Skeletal muscle tissue (tissue), 4 donors: ENCODE data around the gene DRAXIN. TPM values are rescaled to one million over a fixed set of nuclear protein-coding genes. Genes with fewer than 3 reads are reported as not detected.

Experiments used
- H3K27ac ChIP-seq: one replicate; pipeline ENCODE4 v1.7.0; 2013; ENCODE audit warnings: mild to moderate bottlenecking, low read depth, low read length, inconsistent platforms
- H3K27me3 ChIP-seq, 3 donors: one replicate each; pipeline ENCODE4 v1.7.0; 2013; ENCODE audit warnings: low read length in 3 of 3; ENCODE audit not compliant: control insufficient read depth in 3 of 3, insufficient read depth in 3 of 3
- H3K36me3 ChIP-seq, 3 donors: one replicate each; pipeline ENCODE4 v1.7.0; 2013; ENCODE audit warnings: low read length in 3 of 3; ENCODE audit not compliant: control insufficient read depth in 3 of 3, insufficient read depth in 3 of 3
- H3K4me1 ChIP-seq, 3 donors: one replicate each; pipeline ENCODE4 v1.7.0; 2013; ENCODE audit warnings: low read length in 3 of 3, mild to moderate bottlenecking in 3 of 3; ENCODE audit not compliant: control insufficient read depth in 3 of 3, insufficient read depth in 3 of 3
- H3K4me3 ChIP-seq, 3 donors: one replicate each; pipeline ENCODE4 v1.7.0; 2013; ENCODE audit warnings: low read length in 3 of 3
- H3K9ac ChIP-seq, 3 donors: one replicate each; pipeline ENCODE4 v1.7.0; 2013; ENCODE audit warnings: low read length in 3 of 3, mild to moderate bottlenecking in 3 of 3, moderate library complexity in 2 of 3, low read depth in 1 of 3
- H3K9me3 ChIP-seq, 3 donors: one replicate each; pipeline ENCODE4 v1.7.0; 2013; ENCODE audit warnings: low read length in 3 of 3; ENCODE audit not compliant: control insufficient read depth in 3 of 3
- total RNA-seq: library from RNA; depleted of rRNA; stranded (reverse); fragments of >200 nt; gene quantifications from one replicate; pipeline ENCODE4 v1.2.3, GENCODE V29; 2014
- donor health status: Osteomylitis.

DRAXIN gene
- total RNA-seq, 1 donor from 2014 or later, result not detected

DNA sequence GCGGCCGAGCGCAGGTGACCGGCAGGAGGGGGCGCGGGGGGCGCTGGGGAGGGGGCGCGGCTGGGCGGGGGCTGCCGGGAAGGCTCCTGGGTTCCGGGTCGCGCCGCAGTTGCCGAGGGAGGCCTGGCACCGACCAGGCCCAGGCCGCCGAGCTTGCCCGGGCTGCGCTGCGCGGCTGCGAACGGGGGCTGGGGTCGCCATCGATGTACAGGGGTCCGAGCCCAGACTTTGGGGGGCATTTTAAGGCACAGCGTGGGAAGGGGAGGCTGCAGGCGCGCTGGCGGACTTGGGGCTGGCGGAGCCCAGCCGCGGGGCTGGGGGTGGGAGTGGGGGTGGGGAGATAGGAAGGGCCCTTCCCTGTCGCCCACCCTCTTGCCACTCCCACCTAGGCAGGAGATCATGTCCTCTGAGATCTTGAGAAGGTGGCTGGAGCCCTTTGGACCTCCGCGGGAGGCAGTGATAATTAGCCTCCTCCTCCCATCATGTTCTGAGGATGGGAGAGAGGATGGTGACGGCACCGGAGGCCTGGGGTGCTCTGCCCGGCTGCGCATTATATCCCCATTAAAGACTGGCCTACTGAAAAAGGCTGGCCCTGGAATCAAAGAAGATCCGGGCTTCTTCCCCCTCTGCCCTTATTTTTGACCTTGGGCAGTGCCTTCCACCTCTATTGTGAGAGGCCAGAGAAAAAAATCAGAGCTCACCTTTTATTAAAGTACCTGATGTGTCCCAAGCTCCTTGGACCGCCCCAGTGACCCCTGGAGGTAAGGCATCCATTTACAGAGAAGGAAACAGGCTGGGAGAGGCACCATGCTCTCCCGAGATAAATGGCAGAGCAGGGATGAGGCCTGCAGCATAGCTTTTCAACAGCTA is 36.3 kb upstream of the DRAXIN start:
- no peaks in the 10 kb centered on the region for H3K9me3 ChIP-seq
- peak overlapping the region; percentile 59 to 72 (median 66) for H3K4me3 ChIP-seq
- H3K27ac ChIP-seq, result no peak overlapping the region
- peak overlapping the region; percentile 59 to 78 (median 75) for H3K9ac ChIP-seq
- H3K36me3 ChIP-seq, result peaks cover 2 to 6% (median 2%) of the 10 kb centered on the region in 3 donors
- H3K4me1 ChIP-seq, result peaks cover 10 to 17% (median 10%) of the 10 kb centered on the region in 3 donors
- peaks cover 3 to 8% (median 7%) of the 10 kb centered on the region in 3 donors for H3K27me3 ChIP-seq

DNA sequence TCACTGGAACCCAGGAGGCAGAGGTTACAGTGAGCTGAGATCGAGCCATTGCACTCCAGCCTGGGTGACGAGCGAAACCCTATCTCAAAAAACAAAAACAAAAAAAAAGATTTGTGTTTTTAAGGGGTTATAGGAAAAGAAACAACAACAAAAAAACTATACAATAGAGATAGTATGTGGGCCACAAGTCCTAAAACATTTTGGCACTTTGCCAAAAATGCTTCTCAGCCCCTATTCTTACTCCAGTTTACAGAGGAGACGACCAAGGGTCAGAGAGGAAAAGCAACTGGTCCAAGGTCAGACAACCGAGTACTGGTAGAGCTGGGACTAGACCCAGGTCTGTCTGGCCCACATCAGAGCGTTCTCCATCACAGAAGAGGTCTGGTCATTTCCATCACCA is 33.9 kb upstream of the DRAXIN start:
- Histone ChIP-seq H3K9me3 (no peaks in the 10 kb centered on the region), H3K36me3 (peaks cover 6 to 13% (median 8%) of the 10 kb centered on the region in 3 donors), H3K4me1 (peaks cover 5 to 11% (median 6%) of the 10 kb centered on the region in 3 donors), H3K27me3 (no peaks in the 10 kb centered on the region), H3K9ac (no peak overlapping the region), H3K4me3 (no peak overlapping the region), H3K27ac (no peak overlapping the region)

DNA sequence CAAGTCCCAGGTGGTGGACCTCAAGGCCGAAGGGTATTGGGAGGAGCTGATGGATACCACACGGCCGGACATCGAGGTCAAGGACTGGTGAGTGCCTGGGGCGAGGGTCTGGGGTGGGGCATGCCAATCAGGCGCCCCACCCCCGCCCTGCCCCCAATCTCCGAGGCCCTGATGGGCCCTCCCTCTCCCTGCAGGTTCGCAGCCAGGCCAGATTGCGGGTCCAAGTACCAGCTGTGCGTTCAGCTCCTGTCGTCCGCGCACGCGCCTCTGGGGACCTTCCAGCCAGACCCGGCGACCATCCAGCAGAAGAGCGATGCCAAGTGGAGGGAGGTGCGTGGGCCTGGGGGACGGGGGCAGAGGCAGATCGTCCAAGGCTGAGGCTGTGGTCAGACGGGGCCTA is 33.0 kb upstream of the DRAXIN start:
- Histone ChIP-seq H3K27ac (no peak overlapping the region), H3K4me1 (peaks cover 5 to 11% (median 6%) of the 10 kb centered on the region in 3 donors), H3K27me3 (no peaks in the 10 kb centered on the region), H3K9ac (no peak overlapping the region), H3K9me3 (no peaks in the 10 kb centered on the region), H3K4me3 (no peak overlapping the region), H3K36me3 (peaks cover 6 to 13% (median 8%) of the 10 kb centered on the region in 3 donors)

DNA sequence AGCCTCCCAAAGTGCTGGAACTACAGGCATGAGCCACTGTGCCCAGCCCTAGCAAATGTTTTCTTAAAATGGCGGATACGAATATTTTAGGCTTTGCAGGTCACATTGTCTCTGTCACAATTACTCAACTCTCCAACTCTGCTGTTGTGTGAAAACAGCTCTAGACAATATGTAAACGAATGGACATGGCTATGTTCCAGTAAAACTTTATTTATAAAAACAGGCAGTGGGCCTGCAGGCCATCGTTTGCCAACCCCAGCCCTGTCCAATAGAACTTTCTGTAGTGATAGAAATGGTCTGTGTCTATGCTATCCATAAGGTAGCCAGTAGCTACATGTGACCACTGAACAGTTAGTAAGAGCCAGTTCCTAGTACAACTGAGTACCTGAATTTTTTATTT is 31.8 kb upstream of the DRAXIN start:
- Histone ChIP-seq H3K9ac (no peak overlapping the region), H3K27me3 (no peaks in the 10 kb centered on the region), H3K4me3 (no peak overlapping the region), H3K27ac (no peak overlapping the region), H3K9me3 (no peaks in the 10 kb centered on the region), H3K36me3 (peaks cover 6 to 13% (median 8%) of the 10 kb centered on the region in 3 donors), H3K4me1 (peaks cover 5 to 18% (median 8%) of the 10 kb centered on the region in 3 donors)

DNA sequence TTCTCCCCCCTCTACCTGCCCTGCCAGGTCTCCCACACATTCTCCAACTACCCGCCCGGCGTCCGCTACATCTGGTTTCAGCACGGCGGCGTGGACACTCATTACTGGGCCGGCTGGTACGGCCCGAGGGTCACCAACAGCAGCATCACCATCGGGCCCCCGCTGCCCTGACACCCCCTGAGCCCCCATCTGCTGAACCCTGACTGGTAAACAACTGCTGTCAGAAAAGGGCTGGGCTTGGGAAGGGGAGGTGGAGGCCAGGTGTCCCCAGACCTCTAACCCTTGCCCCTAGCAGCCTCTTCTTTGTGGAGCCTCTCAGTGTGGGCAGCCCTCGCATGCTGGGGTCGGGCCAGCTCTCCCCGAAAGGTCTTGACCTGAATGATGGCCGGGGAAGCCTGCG is 30.4 kb upstream of the DRAXIN start:
- H3K4me1 ChIP-seq, result peaks cover 0 to 8% (median 3%) of the 10 kb centered on the region in 3 donors
- H3K9ac ChIP-seq, result no peak overlapping the region
- peaks cover 6 to 13% (median 8%) of the 10 kb centered on the region in 3 donors for H3K36me3 ChIP-seq

DNA sequence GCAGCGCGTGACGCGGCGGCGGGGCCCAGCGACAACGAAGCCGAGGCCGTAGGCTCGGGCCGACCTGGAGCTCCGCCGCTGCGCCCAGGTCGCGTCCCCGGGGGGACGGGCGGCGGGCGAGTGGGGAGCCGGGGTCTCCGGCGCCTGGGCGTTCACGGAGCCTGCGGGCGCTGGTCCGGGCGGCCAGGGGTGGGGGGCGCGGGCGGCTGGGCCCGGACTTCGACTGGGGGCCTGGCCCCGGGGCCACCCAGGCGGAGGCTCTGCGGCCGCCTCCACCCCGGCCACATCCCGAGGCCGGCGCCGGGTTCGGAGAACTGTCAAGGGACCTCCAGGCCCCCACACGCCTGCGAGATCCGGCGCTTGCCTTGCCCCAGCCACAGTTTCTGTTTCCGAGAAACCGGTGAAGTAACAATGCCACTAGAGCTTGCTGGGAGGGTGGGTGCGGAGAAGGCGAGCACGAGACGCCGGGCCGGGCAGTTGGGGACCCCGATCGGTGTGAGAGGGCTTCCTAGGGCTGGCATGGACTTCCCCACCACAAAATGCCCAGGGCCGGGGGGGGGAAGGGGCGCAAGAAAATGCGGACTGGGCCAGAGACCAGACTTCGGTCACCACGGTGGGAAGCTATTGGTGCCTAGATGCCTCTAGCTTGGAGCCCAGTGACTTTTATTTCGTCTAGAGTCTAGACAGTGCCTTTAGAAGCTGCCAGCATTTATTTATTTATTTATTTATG is 27.0 kb upstream of the DRAXIN start:
- H3K27ac ChIP-seq, result peak overlapping the region; percentile 54
- no peaks in the 10 kb centered on the region for H3K9me3 ChIP-seq
- peaks cover 7 to 11% (median 10%) of the 10 kb centered on the region in 3 donors for H3K36me3 ChIP-seq
- H3K4me1 ChIP-seq, result peaks cover 0 to 8% (median 3%) of the 10 kb centered on the region in 3 donors
- no peaks in the 10 kb centered on the region for H3K27me3 ChIP-seq
- H3K4me3 ChIP-seq, result peak overlapping the region; percentile 65 to 77 (median 74)
- peak overlapping the region; percentile 82 to 85 (median 83) for H3K9ac ChIP-seq

More for the DNA sequence above, 30.4 kb upstream of the DRAXIN start:
- H3K4me3 ChIP-seq, result no peak overlapping the region
- H3K9me3 ChIP-seq, result no peaks in the 10 kb centered on the region
- no peaks in the 10 kb centered on the region for H3K27me3 ChIP-seq
- H3K27ac ChIP-seq, result no peak overlapping the region

DNA sequence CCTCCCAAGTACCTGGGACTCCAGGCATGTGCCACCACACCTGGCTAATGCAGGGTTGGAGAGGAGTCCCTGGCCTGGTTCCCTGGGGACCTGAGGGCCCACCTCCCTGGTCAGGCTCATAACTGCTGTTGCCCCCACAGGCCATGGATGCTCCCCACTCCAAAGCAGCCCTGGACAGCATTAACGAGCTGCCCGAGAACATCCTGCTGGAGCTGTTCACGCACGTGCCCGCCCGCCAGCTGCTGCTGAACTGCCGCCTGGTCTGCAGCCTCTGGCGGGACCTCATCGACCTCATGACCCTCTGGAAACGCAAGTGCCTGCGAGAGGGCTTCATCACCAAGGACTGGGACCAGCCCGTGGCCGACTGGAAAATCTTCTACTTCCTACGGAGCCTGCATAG is 23.0 kb upstream of the DRAXIN start:
- peaks cover 0 to 8% (median 3%) of the 10 kb centered on the region in 3 donors for H3K4me1 ChIP-seq
- no peak overlapping the region for H3K4me3 ChIP-seq
- no peaks in the 10 kb centered on the region for H3K27me3 ChIP-seq
- no peak overlapping the region for H3K9ac ChIP-seq
- peaks cover 9 to 25% (median 11%) of the 10 kb centered on the region in 3 donors for H3K36me3 ChIP-seq
- no peak overlapping the region for H3K27ac ChIP-seq
- no peaks in the 10 kb centered on the region for H3K9me3 ChIP-seq

DNA sequence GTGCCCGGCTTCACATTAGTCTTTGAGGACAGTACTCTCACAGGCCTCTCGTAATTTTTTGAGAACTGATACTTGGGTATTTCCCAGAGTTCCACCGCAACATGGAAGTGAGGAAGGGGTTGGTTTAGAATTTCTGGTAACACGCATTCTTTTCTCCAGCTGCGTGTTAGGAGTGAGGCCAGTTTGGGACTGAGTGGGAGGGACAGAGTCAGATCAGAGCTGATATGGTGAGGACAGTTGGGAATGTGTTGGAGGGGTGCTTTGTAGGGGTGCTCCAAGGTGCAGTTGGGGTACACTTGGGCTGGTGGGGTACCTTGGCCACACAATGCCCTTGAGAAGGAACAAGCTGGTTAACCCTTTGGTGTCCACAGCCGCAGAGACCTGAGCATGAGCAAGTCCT is 20.8 kb upstream of the DRAXIN start:
- no peak overlapping the region for H3K4me3 ChIP-seq
- no peaks in the 10 kb centered on the region for H3K4me1 ChIP-seq
- H3K27me3 ChIP-seq, result no peaks in the 10 kb centered on the region
- no peak overlapping the region for H3K9ac ChIP-seq
- no peaks in the 10 kb centered on the region for H3K9me3 ChIP-seq
- H3K36me3 ChIP-seq, result peaks cover 19 to 32% (median 23%) of the 10 kb centered on the region in 3 donors
- no peak overlapping the region for H3K27ac ChIP-seq

DNA sequence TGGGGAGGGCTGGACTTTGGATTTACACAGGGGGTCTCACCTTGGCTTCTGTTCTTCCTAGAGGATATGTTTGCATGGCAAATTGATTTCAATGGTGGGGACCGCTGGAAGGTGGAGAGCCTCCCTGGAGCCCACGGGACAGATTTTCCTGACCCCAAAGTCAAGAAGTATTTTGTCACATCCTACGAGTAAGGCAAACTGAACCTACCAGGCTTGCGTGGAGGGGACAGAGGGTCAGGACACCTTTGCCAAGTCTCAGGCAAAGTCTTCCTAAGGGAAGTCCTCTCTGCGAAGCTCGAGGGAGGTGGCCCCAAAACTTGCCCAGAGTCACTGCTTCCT is 20.3 kb upstream of the DRAXIN start:
- H3K36me3 ChIP-seq, result peaks cover 23 to 35% (median 23%) of the 10 kb centered on the region in 3 donors
- H3K4me3 ChIP-seq, result no peak overlapping the region
- H3K27me3 ChIP-seq, result no peaks in the 10 kb centered on the region
- no peak overlapping the region for H3K9ac ChIP-seq
- H3K4me1 ChIP-seq, result no peaks in the 10 kb centered on the region
- H3K27ac ChIP-seq, result no peak overlapping the region
- H3K9me3 ChIP-seq, result no peaks in the 10 kb centered on the region
